ENCODE measurements around the gene DAPP1. TPM values are rescaled to one million over a fixed set of nuclear protein-coding genes. Genes with fewer than 3 reads are reported as not detected.

Gene DAPP1, protein sequence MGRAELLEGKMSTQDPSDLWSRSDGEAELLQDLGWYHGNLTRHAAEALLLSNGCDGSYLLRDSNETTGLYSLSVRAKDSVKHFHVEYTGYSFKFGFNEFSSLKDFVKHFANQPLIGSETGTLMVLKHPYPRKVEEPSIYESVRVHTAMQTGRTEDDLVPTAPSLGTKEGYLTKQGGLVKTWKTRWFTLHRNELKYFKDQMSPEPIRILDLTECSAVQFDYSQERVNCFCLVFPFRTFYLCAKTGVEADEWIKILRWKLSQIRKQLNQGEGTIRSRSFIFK
- total RNA-seq, result 27.7 and 29.6 TPM in 2 replicates

DNA sequence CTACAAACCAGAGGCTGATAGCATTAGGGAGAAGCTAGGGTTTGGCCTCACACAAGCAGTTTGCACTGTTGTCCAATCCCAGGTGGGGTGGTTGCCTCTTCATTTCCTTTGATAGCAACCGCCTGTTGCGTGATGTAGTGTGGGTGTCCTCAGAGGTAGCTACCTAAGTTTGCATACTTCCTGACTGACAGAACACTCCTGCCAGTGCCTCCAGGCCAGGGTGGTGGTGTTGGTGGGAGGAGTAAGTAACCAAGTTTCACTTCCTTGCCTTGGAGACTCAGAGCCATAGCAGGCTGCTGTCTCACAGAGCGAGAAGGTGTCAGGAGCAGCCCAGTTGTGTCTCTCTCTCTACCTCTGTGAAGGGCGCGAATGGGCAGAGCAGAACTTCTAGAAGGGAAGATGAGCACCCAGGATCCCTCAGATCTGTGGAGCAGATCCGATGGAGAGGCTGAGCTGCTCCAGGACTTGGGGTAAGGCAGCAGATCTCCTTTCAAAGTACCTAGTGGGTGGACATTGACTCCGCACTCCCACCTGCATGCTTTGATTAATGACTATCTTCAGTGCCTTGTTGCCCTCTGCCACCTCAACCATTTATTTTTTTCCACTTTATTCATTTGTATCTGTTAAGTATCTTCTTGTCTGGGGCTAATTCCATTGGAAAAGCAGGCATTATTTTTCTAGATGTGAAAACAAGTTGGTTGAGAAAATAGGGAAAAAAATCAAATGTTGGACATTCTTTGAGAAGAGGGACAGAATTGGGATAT is at the start of gene DAPP1:
TSS of gene DAPP1 (plus strand) at position 283 of the 764 bp plus-strand sequence. CDS start at position 370, 87 bp downstream.

DNA sequence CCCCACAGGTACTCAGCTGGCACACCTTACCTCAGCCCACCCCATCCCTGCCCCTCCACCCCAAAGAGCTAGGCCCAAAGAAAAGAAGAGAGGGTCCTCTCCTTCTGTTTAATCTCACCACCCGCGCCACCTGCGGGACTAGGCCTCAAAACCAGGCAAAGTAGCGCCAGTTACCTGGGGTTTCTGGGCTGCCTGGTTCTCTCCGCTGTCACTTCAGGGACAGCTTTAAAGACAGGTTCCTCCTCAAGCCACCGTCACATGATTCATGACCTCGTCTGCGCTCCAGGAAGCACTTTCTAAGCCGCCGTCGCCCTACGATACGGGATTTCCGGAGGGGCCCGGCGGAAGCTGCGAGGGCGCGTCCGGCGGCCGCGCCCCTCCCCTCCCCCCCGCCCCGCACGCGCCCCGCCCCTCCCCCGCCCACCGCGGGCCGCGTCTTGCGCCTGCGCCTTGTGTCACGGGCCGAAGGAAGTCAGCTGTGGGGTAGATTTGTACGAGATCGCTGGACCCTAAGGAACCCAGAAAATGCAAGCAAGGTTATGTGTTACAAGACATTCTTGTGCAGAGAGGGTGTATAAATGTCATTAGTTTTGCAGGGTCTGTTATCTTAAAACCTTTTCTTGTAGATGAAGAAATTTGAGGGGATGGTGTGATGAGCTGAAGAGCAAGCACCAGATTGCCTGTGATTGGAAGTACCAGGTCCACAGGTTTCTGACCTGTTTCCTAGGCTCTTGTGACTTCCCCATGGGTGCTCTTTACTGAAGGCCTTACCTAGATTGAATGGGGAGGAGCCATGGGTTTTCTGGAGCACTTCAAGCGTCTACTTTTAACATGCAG is 77.8 kb downstream of the DAPP1 start, which contains the start of gene LAMTOR3:
TSS of gene LAMTOR3 (minus strand) at position 267 of the 837 bp plus-strand sequence. CDS start 464 bp downstream, outside the sequence.

Other genes starting within 250 kb of the DAPP1 start
- 0.28 TPM in 2 replicates for gene MTTP, start 242.0 kb upstream of the DAPP1 start, total RNA-seq
- gene C4orf54, start 159.0 kb upstream of the DAPP1 start, total RNA-seq, result not detected in 2 replicates
- 33.6 and 35.8 TPM in 2 replicates for gene LAMTOR3, start 77.6 kb downstream of the DAPP1 start, total RNA-seq
- 16.2 and 18.6 TPM in 2 replicates for gene DNAJB14, start 129.8 kb downstream of the DAPP1 start, total RNA-seq
- 488 and 503 TPM in 2 replicates for gene H2AZ1, start 133.4 kb downstream of the DAPP1 start, total RNA-seq

All from airway epithelial cell (primary cell).